HCEC 1CT (cell line): ENCODE data around the gene CPT1A.
"Not testable (repeated sequence)": the region's sequence is repeated elsewhere in the genome, so short reads cannot be mapped to it uniquely, and the experiment has no call there.

ENCODE experiments used
- DNase-seq: peaks from one replicate; pipeline ENCODE4 v3.0.0-alpha.2; 2017

The CPT1A gene

DNA sequence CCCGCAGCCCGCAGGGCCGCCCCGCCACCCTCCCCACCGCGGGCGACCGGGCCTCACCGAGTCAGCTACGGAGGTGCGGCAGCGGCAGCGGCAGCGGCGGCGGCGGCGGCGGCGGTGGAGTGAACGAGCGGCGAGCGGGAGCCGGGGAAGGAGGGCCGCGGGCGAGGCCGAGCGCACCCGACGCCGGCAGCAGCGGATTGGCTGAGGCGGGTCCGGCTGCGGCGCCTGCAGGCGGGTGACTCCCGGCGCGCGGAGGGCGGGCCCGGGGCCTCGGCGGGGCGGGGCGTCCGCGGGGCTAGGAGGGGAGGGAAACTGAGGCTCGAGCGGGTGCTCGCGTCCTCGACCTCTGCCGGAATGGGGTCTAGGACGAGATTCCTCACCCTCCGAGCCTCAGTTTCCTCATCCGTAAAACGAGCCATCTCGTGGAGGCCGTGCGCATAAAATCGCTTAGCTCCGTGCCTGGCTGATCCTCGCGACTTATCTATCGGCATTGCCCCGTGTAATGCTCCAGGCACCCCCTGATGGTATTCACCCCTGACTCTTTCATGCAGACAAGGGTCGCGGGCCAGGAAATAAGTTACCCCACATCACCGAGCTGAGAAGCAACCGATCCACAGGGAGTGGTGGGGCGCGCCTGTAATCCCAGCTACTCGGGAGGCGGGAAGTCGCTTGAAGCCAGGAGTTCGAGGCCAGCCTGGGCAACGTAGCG is at the start of gene CPT1A:
TSS of gene CPT1A (minus strand) at position 199 of the 709 bp plus-strand sequence. CDS start 26,442 bp downstream, outside the sequence.
- peak; percentile 76 for DNase-seq

- no peak for DNase-seq
Observed at GRCh38 chr11:68890490-68891231, 48.9 kb upstream of the CPT1A start.

DNA sequence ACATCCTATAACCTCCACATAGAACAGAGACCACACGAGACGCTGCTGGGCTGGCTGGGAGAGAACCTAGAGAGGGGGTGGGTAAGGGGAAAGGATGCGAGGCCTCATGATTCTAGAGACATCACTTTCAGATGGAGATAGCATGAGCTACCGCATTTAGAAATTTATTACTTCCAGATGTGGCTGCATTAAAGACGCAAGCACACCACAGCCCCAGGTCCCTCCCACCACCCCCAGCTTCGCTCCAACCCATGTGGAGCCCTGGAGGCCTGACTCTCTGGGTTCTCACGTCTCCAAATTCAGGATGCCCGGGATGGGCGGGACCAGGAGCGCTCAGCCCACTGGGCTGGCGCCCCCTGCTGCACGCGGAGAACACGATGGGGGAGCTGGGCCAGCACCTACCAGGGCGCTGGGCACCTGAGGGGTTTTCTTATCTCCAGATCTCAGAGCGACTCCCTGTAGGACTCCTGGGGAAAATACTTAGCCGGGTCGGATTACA is 48.3 kb upstream of the CPT1A start:
- peak; percentile 47 for DNase-seq

- not testable (repeated sequence) for DNase-seq
Observed at GRCh38 chr11:68884827-68885226, 43.1 kb upstream of the CPT1A start.

GRCh38 chr11:68882391-68882790 is 40.7 kb upstream of the CPT1A start:
- no peak for DNase-seq

DNA sequence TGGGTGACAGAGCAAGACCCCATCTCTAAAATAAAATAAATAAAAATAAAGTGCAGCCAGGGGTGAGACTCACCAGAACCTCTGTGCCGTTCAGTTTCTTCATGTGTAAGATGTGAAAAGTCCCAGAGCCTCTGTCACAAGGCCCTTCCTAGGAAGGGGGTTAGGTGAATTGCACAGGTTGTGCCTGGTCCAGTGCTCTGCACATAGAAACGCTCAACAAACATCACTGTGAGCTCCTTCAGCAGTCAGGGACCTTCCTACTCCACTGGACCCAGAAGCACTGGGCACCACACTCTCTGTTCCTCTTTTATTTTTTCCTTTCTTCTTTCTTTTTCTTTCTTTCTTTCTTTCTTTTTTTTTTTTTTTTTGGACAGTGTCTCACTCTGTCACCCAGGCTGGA is 39.6 kb upstream of the CPT1A start:
- DNase-seq = no peak

DNA sequence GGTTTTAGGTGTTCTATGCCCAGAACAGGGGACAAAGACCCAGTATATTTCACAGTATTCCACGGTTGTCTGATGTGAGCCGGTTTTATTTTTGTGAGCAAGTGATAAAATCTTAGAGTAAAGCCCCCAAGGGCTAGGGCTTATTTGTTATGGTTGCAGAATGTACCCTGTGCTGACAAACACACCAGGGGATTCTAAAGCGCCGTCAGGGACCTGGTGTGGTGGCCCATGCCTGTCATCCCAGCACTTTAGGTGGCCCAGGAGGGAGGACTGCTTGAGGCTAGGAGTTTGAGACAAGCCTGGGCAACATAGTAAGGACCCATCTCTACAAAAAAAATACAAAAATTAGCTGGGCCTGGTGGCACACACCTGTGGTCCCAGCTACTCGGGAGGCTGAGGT is 39.1 kb upstream of the CPT1A start:
- DNase-seq = no peak

DNA sequence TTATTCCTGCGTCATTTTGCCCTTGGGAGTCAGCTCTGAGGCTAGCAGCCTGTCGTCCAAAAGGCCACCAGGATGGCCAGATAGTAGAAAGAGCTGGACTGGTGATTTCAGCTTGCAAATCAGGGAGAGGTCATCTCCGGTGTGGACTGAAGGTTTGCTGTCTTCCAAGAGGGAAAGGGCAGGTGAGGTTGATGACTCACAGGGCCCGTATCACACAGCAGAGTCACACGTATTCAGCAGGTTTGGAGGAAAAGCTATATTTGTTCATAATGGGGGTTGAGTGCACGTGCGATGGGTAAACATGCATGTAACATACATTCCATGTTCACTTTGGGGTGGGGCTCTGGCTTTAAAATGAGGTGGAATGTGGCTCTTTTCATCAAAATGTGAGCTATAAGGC is 36.3 kb upstream of the CPT1A start:
- no peak for DNase-seq

- DNase-seq = no peak
Observed at GRCh38 chr11:68872216-68873003, 30.7 kb upstream of the CPT1A start.

GRCh38 chr11:68870470-68870869 is 28.8 kb upstream of the CPT1A start:
- DNase-seq = no peak

GRCh38 chr11:68868221-68868835 is 26.6 kb upstream of the CPT1A start:
- no peak for DNase-seq

DNA sequence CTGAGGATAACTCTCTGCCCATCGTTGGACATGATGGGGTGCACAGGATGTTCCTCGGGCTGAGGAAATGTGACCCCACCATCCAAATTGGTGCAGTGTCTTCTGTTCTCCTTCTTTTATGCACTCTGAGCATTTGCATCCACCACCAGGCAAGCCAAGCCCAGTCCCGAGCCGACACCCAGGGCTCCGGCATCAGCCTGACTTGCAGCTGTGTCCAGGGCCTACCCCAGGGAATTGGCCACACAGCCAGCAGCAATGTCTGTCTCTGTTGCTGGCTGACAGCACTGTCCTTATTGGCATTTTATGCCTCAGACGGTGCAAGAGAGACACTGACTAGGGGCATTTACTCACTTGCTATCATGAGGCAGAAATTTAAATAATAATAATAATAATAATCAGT is 25.4 kb upstream of the CPT1A start:
- DNase-seq = no peak

GRCh38 chr11:68865241-68865640 is 23.5 kb upstream of the CPT1A start:
- DNase-seq = no peak

- DNase-seq = no peak
Observed at GRCh38 chr11:68863553-68864265, 22.0 kb upstream of the CPT1A start.

GRCh38 chr11:68862421-68862820 is 20.7 kb upstream of the CPT1A start:
- no peak for DNase-seq

DNA sequence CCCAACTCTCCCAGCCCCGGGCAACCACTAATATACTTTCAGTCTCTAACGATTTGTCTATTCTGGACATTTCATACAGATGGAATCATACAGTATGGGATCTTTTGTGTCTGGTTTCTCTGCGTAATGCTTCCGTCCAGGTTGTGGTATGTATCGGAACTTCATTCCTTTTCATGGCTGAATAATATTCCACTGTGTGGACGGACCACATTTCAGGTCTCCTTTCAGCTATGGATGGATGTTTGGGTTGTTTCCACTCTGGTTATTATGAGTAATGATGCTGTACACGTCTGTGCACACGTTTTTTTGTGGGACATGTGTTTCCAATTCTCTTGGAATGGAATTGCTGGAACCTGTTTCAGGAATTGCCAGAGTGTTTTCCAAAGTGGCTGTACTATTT is 17.4 kb upstream of the CPT1A start:
- no peak for DNase-seq

- no peak for DNase-seq
Observed at GRCh38 chr11:68857037-68857586, 15.4 kb upstream of the CPT1A start.

DNA sequence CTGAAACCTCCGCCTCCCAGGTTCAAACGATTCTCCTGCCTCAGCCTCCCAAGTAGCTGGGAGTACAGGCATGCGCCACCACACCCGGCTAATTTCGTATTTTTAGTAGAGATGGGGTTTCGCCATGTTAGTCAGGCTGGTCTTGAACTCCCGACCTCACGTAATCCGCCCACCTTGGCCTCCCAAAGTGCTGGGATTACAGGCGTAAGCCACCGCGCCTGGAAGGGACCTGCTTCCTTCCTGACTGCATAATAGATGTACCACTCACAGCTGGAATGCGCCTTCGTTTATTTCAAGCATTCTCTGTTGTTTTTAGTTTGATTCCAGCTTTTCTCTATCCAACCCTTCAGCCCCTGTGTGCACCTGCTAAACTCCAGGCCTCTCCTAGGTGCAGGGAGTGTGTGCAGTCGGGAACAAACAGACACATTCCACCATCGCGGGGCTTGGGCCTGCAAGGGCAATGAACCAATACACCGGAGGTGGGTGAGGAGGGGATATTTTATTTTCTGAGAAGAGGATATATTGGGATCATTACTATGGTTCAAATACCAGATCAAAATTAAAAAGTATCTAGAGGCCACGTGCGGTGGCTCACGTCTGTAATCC is 14.8 kb upstream of the CPT1A start:
- not testable (repeated sequence) for DNase-seq

DNA sequence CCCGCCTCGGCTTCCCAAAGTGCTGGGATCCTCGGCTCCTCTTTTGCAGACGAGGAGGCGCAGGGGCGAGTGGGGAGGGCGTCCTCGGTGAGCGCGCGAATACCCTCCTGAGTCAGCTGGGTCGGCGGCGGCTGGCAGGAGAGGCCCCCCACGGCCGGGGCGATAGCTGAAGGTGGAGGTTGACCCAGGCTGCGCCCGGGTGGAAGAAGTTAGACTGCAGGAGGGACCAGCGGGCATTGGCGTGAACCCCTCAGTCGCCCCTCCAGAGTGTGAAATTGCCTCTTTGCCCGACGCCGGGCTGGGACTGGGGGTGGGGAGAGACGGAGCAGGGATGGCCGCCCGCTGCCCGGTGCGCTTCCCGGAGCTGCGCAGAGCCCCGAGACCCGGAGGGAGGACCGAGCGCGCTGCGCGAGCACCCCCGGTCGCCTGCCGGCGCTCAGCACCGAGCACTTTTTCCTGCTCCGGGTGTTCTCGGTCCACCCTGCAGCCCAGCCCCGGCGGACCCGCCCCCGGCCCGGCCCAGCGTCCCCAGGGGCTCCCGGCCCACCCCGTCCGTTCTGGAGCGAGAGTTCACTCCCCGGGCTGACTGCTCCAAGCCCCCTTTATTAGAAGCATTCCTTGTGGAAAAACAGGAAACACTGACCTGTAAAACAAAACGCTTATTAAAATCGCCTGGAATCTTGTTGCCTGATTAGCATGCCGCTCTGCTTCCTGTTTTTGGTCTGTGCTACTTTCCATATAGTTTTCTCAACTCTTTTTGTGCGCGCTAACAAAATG is 13.7 kb upstream of the CPT1A start:
- no peak for DNase-seq

DNA sequence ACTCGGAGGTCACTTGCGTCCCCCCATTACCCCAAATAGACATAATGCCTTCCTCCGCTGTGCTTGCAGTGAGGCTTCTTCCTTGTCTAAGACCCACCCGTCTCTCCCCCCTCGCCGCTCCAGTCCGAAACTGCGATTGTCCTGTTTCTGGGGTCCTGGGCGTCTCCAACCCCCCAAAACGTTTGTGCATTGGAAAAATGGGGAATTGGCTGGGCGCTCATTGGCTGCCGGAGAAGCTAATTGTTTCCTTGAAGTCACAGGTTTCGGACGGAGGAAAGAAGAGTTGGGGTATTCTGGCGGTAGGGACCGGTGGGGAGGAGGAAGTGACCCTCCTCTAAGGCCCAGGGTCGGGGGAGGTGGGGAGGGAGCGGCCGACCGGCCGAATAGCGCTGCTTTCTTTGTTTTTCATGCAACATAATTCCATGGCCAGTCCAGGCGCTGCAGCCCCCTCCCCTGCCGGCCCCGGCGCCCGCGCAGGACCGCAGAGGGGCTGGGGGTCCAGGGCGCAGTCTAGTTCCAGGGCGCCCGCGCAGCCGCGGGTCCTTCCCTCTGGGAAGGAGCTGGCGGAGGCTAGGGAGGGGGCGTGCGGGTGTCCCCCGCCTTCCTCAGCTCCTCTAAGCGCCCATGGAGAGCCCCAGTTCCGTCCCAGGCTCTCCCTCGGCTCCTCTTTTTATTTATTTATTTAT is 12.7 kb upstream of the CPT1A start:
- DNase-seq = no peak
